Upper lobe of right lung (tissue), 1 donor: Measurements from ENCODE around the gene ADAMTSL1. TPM values are rescaled to one million over a fixed set of nuclear protein-coding genes. Genes with fewer than 3 reads are reported as not detected.

ENCODE experiments used
- ATAC-seq: fragments of 200-7000 bp; cut with Tn5 transposase; one replicate; pipeline ENCODE4 v1.9.1; 2020; ENCODE audit warnings: mild to moderate bottlenecking, moderate library complexity
- DNase-seq: peaks from one replicate; pipeline ENCODE4 v3.0.0-alpha.2; 2020
- H3K27ac ChIP-seq: fragments of 200-600 bp; one replicate; pipeline ENCODE4 v1.8.0; 2022
- H3K27me3 ChIP-seq: fragments of 200-600 bp; one replicate; pipeline ENCODE4 v1.8.0; 2022; ENCODE audit warnings: mild to moderate bottlenecking
- H3K36me3 ChIP-seq: fragments of 200-600 bp; one replicate; pipeline ENCODE4 v1.8.0; 2022
- H3K4me1 ChIP-seq: fragments of 200-600 bp; one replicate; pipeline ENCODE4 v1.8.0; 2022
- H3K4me3 ChIP-seq: fragments of 200-600 bp; one replicate; pipeline ENCODE4 v1.8.0; 2022; ENCODE audit warnings: mild to moderate bottlenecking
- H3K9me3 ChIP-seq: fragments of 200-600 bp; one replicate; pipeline ENCODE4 v1.8.0; 2022
- CTCF ChIP-seq: fragments of 200-600 bp; IDR thresholded peaks from one replicate; pipeline ENCODE4 v1.8.0; 2022; ENCODE audit warnings: antibody characterized with exemption
- intact Hi-C: fragments of 100-400 bp; cut with DNase I; formaldehyde crosslinking; loops from one replicate; pipeline ENCODE4 v1.11.0; 2022
- total RNA-seq: library from RNA; stranded (reverse); fragmentation: NEBNext Ultra II Directional; extraction: Animal tissue kit (Norgen Biotek cat#: 25700); gene quantifications from one replicate; pipeline ENCODE4 v1.2.1, GENCODE V29; 2021
- donor health status: DM: no; HTN: yes; CAD: no; lungs with severe emphysema.

ADAMTSL1 gene
- total RNA-seq, 1 donor from 2014 or later: 7.3 TPM

- TF ChIP-seq CTCF: no peak
- H3K4me3 ChIP-seq: no peak overlapping the region
- ATAC-seq (no peak), DNase-seq (no peak)
- intact Hi-C loops: no loop called here
- H3K27me3 ChIP-seq: no peaks in the 10 kb centered on the region
- peaks cover 6% of the 10 kb centered on the region for H3K4me1 ChIP-seq
- H3K27ac ChIP-seq: peak overlapping the region; percentile 24
- no peaks in the 10 kb centered on the region for H3K36me3 ChIP-seq
- no peaks in the 10 kb centered on the region for H3K9me3 ChIP-seq
Observed at GRCh38 chr9:18786196-18786595, 312.2 kb downstream of the ADAMTSL1 start.

GRCh38 chr9:18786911-18787650 lies 313.1 kb downstream of the ADAMTSL1 start:
- no peaks in the 10 kb centered on the region for H3K36me3 ChIP-seq
- no peak for DNase-seq
- H3K27ac ChIP-seq: no peak overlapping the region
- TF ChIP-seq CTCF: no peak
- peaks cover 6% of the 10 kb centered on the region for H3K4me1 ChIP-seq
- H3K27me3 ChIP-seq: no peaks in the 10 kb centered on the region
- ATAC-seq: no peak
- no peaks in the 10 kb centered on the region for H3K9me3 ChIP-seq
- intact Hi-C loops: no loop called here
- H3K4me3 ChIP-seq: no peak overlapping the region

GRCh38 chr9:18788256-18788655 lies 314.3 kb downstream of the ADAMTSL1 start:
- no peak for TF ChIP-seq CTCF
- DNase-seq: no peak

GRCh38 chr9:18791074-18791473 lies 317.1 kb downstream of the ADAMTSL1 start:
- Histone ChIP-seq H3K4me3 (no peak overlapping the region), H3K9me3 (no peaks in the 10 kb centered on the region), H3K4me1 (peaks cover 6% of the 10 kb centered on the region), H3K27ac (no peak overlapping the region), H3K27me3 (no peaks in the 10 kb centered on the region), H3K36me3 (no peaks in the 10 kb centered on the region)
- TF ChIP-seq CTCF: peak; percentile 24
- ATAC-seq (peak; percentile 41), DNase-seq (no peak)
- intact Hi-C loops: no loop called here

More at GRCh38 chr9:18788256-18788655, 314.3 kb downstream of the ADAMTSL1 start:
- H3K9me3 ChIP-seq: no peaks in the 10 kb centered on the region
- H3K27ac ChIP-seq: no peak overlapping the region
- no peak for ATAC-seq
- intact Hi-C loops: no loop called here
- no peaks in the 10 kb centered on the region for H3K27me3 ChIP-seq
- peaks cover 6% of the 10 kb centered on the region for H3K4me1 ChIP-seq
- H3K36me3 ChIP-seq: no peaks in the 10 kb centered on the region
- H3K4me3 ChIP-seq: no peak overlapping the region

GRCh38 chr9:18793122-18793521 lies 319.2 kb downstream of the ADAMTSL1 start:
- intact Hi-C loops: no loop called here
- H3K27ac ChIP-seq: no peak overlapping the region
- no peaks in the 10 kb centered on the region for H3K4me1 ChIP-seq
- DNase-seq (no peak), ATAC-seq (no peak)
- H3K36me3 ChIP-seq: no peaks in the 10 kb centered on the region
- H3K27me3 ChIP-seq: no peaks in the 10 kb centered on the region
- H3K9me3 ChIP-seq: no peaks in the 10 kb centered on the region
- no peak overlapping the region for H3K4me3 ChIP-seq
- no peak for TF ChIP-seq CTCF
